ENCODE results near the gene PLA2G4F. TPM values are rescaled to one million over a fixed set of nuclear protein-coding genes. Genes with fewer than 3 reads are reported as not detected.

PLA2G4F gene
- not detected in 2 replicates for total RNA-seq

GRCh38 chr15:42156243-42156922 is at the start of gene PLA2G4F:
PLA2G4F (minus strand) TSS chr15:42156636; CDS start chr15:42156549, 87 bp downstream.

GRCh38 chr15:42094512-42094963 is 61.9 kb downstream of the PLA2G4F start, which contains the start of gene PLA2G4D:
PLA2G4D (minus strand) TSS chr15:42094562; CDS start chr15:42094459, 103 bp downstream.

Other genes with a start within 250 kb of the PLA2G4F start
- gene EHD4, start 184.1 kb downstream of the PLA2G4F start, total RNA-seq, result 13.9 and 27.6 TPM in 2 replicates
- gene PLA2G4E, start 135.6 kb downstream of the PLA2G4F start, total RNA-seq, result not detected in 2 replicates
- gene PLA2G4D, start 62.1 kb downstream of the PLA2G4F start, total RNA-seq, result under 0.01 TPM in 1 of 2 replicates, not detected in the other
- 57.7 and 62.1 TPM in 2 replicates for gene VPS39, start 51.7 kb upstream of the PLA2G4F start, total RNA-seq
- gene GANC, start 116.6 kb upstream of the PLA2G4F start, total RNA-seq, result 20.1 and 24.9 TPM in 2 replicates
- 42.1 and 54.0 TPM in 2 replicates for gene TMEM87A, start 116.8 kb upstream of the PLA2G4F start, total RNA-seq
- 1.6 and 2.7 TPM in 2 replicates for gene CAPN3, start 202.9 kb upstream of the PLA2G4F start, total RNA-seq